Mesenchymal stem cell (in vitro differentiated cells and primary cell): Measurements from ENCODE around the gene SORBS2.

Experiments
- DNase-seq: peaks from one replicate; pipeline ENCODE4 v3.0.0-alpha.2; 2013
- H2AFZ ChIP-seq: one replicate; pipeline ENCODE4 v1.6.1; 2013; ENCODE audit warnings: low read depth, mild to moderate bottlenecking, control low read depth, inconsistent platforms, low read length, moderate library complexity
- H2AK5ac ChIP-seq: 2 replicates; pipeline ENCODE4 v1.6.1; 2013; ENCODE audit warnings: low read length, moderate library complexity, mild to moderate bottlenecking, inconsistent platforms; ENCODE audit not compliant: severe bottlenecking
- H2BK120ac ChIP-seq: one replicate; pipeline ENCODE4 v1.6.1; 2013; ENCODE audit warnings: low read depth, mild to moderate bottlenecking, inconsistent platforms, low read length, moderate library complexity
- H2BK12ac ChIP-seq, 2 experiments: one replicate each; pipeline ENCODE4 v1.6.1; 2013; ENCODE audit warnings: inconsistent platforms in 2 of 2, low read length in 2 of 2, mild to moderate bottlenecking in 2 of 2, moderate library complexity in 2 of 2, control low read depth in 1 of 2
- H2BK15ac ChIP-seq: one replicate; pipeline ENCODE4 v1.6.1; 2013; ENCODE audit warnings: mild to moderate bottlenecking, low read depth, inconsistent platforms; ENCODE audit not compliant: poor library complexity, severe bottlenecking
- H2BK5ac ChIP-seq: 2 replicates; pipeline ENCODE4 v1.6.1; 2013; ENCODE audit warnings: low read depth, mild to moderate bottlenecking, low read length, control low read depth, inconsistent platforms; ENCODE audit not compliant: poor library complexity, severe bottlenecking
- H3K14ac ChIP-seq, 2 experiments: one replicate each; pipeline ENCODE4 v1.6.1; 2013; ENCODE audit warnings: inconsistent platforms in 2 of 2, low read length in 2 of 2, control low read depth in 1 of 2, mild to moderate bottlenecking in 1 of 2, moderate library complexity in 1 of 2
- H3K18ac ChIP-seq, 2 experiments: one replicate each; pipeline ENCODE4 v1.6.1; 2013; ENCODE audit warnings: inconsistent platforms in 2 of 2, low read length in 2 of 2, control low read depth in 1 of 2, low read depth in 1 of 2, mild to moderate bottlenecking in 1 of 2
- H3K23ac ChIP-seq, 2 experiments: one replicate each; pipeline ENCODE4 v1.6.1; 2013; ENCODE audit warnings: inconsistent platforms in 2 of 2, low read length in 2 of 2, mild to moderate bottlenecking in 2 of 2, moderate library complexity in 2 of 2, control low read depth in 1 of 2
- H3K27ac ChIP-seq: 2 replicates; pipeline ENCODE4 v1.5.1; 2013; ENCODE audit warnings: mild to moderate bottlenecking, moderate library complexity, low read length, control low read depth, inconsistent platforms; ENCODE audit not compliant: poor library complexity, severe bottlenecking
- H3K27me3 ChIP-seq, 2 experiments: 2 replicates each; pipeline versions ENCODE4 v1.6.1 to v1.7.0; 2013; ENCODE audit warnings: low read length in 2 of 2, mild to moderate bottlenecking in 2 of 2, moderate library complexity in 2 of 2, control low read depth in 1 of 2, inconsistent platforms in 1 of 2; ENCODE audit not compliant: control insufficient read depth in 1 of 2, insufficient read depth in 1 of 2
- H3K36me3 ChIP-seq, 2 experiments: 2 replicates each; pipeline versions ENCODE4 v1.6.1 to v1.7.0; 2013; ENCODE audit warnings: low read length in 2 of 2, control low read depth in 1 of 2, inconsistent platforms in 1 of 2, low read depth in 1 of 2, mild to moderate bottlenecking in 1 of 2; ENCODE audit not compliant: insufficient read depth in 2 of 2, control insufficient read depth in 1 of 2
- H3K4ac ChIP-seq, 2 experiments: one replicate each; pipeline ENCODE4 v1.6.1; 2013; ENCODE audit warnings: inconsistent platforms in 2 of 2, low read length in 2 of 2, mild to moderate bottlenecking in 2 of 2, moderate library complexity in 2 of 2, control low read depth in 1 of 2, low read depth in 1 of 2
- H3K4me1 ChIP-seq: 2 replicates; pipeline ENCODE4 v1.6.1; 2013; ENCODE audit warnings: low read depth, low read length, control low read depth; ENCODE audit not compliant: control insufficient read depth, insufficient read depth
- H3K4me2 ChIP-seq: 2 replicates; pipeline ENCODE4 v1.6.1; 2013; ENCODE audit warnings: low read length, mild to moderate bottlenecking, inconsistent platforms; ENCODE audit not compliant: poor library complexity, severe bottlenecking
- H3K4me3 ChIP-seq, 2 experiments: 2 replicates each; pipeline versions ENCODE4 v1.5.1 to v1.7.0; 2013; ENCODE audit warnings: low read length in 2 of 2, mild to moderate bottlenecking in 2 of 2, control low read depth in 1 of 2, low read depth in 1 of 2; ENCODE audit not compliant: insufficient read depth in 1 of 2
- H3K79me1 ChIP-seq: replicated peaks from 2 replicates; pipeline ENCODE4 v1.6.1; 2013; ENCODE audit warnings: mild to moderate bottlenecking, control low read depth, low read length, inconsistent platforms; ENCODE audit not compliant: poor library complexity, severe bottlenecking
- H3K9ac ChIP-seq: 2 replicates; pipeline ENCODE4 v1.7.0; 2013; ENCODE audit warnings: mild to moderate bottlenecking, low read length, moderate library complexity
- H3K9me3 ChIP-seq: 2 replicates; pipeline ENCODE4 v1.7.0; 2013; ENCODE audit warnings: mild to moderate bottlenecking, low read length; ENCODE audit not compliant: control insufficient read depth
- H4K8ac ChIP-seq: one replicate; pipeline ENCODE4 v1.6.1; 2013; ENCODE audit warnings: inconsistent platforms, mild to moderate bottlenecking, low read length, moderate library complexity
- H4K91ac ChIP-seq: one replicate; pipeline ENCODE4 v1.6.1; 2013; ENCODE audit warnings: mild to moderate bottlenecking, low read length, inconsistent platforms
- WGBS: methylation state at CpG from one replicate; pipeline ENCODE4 v1.1.7; 2013; ENCODE audit warnings: mixed read lengths; 5-methylcytosine and 5-hydroxymethylcytosine counted together

The SORBS2 gene

GRCh38 chr4:185738038-185738552, 73.9 kb downstream of the SORBS2 start:
- peak; percentile 28 for DNase-seq
- no peak overlapping the region for H3K4me2 ChIP-seq
- WGBS, result 62% methylated on average over 10 of the region's 10 CpGs

GRCh38 chr4:185737489-185738037, 74.4 kb downstream of the SORBS2 start:
- no peak overlapping the region for H3K23ac ChIP-seq
- no peak overlapping the region for H3K14ac ChIP-seq
- WGBS, result 88% methylated on average over 21 of the region's 21 CpGs

More at GRCh38 chr4:185738038-185738552, 73.9 kb downstream of the SORBS2 start:
- Histone ChIP-seq H2AK5ac (no peak overlapping the region), H2BK120ac (no peak overlapping the region), H3K9ac (peak overlapping the region; percentile 74), H3K4me3 (peak overlapping the region in 1 of 2 experiments; percentile 66), H3K27me3 (no peaks in the 10 kb centered on the region), H2AFZ (no peak overlapping the region), H3K4me1 (peaks cover 12% of the 10 kb centered on the region), H3K27ac (no peak overlapping the region), H4K91ac (no peak overlapping the region), H3K9me3 (no peaks in the 10 kb centered on the region), H3K79me1 (peaks cover 6% of the 10 kb centered on the region), H3K18ac (no peak overlapping the region), H2BK5ac (no peak overlapping the region), H3K14ac (no peak overlapping the region), H3K36me3 (no peaks in the 10 kb centered on the region), H4K8ac (no peak overlapping the region), H3K4ac (no peak overlapping the region), H3K23ac (no peak overlapping the region), H2BK12ac (no peak overlapping the region), H2BK15ac (no peak overlapping the region)

GRCh38 chr4:185736882-185737281, 75.1 kb downstream of the SORBS2 start:
- no peak overlapping the region for H3K18ac ChIP-seq
- H3K4me2 ChIP-seq, result no peak overlapping the region
- H3K9ac ChIP-seq, result no peak overlapping the region
- no peak overlapping the region for H2AFZ ChIP-seq
- H3K27me3 ChIP-seq, result no peaks in the 10 kb centered on the region
- no peak overlapping the region for H4K91ac ChIP-seq
- H4K8ac ChIP-seq, result no peak overlapping the region
- H2BK12ac ChIP-seq, result no peak overlapping the region
- WGBS, result 91% methylated on average over 4 of the region's 5 CpGs
- H3K23ac ChIP-seq, result no peak overlapping the region
- no peak for DNase-seq
- H3K36me3 ChIP-seq, result no peaks in the 10 kb centered on the region
- H3K9me3 ChIP-seq, result no peaks in the 10 kb centered on the region
- no peak overlapping the region for H2BK15ac ChIP-seq
- H3K4me1 ChIP-seq, result peaks cover 10% of the 10 kb centered on the region
- H2BK120ac ChIP-seq, result no peak overlapping the region
- H2AK5ac ChIP-seq, result no peak overlapping the region
- no peak overlapping the region for H3K27ac ChIP-seq
- H3K14ac ChIP-seq, result no peak overlapping the region
- no peak overlapping the region for H2BK5ac ChIP-seq
- peaks cover 6% of the 10 kb centered on the region for H3K79me1 ChIP-seq
- no peak overlapping the region for H3K4me3 ChIP-seq
- H3K4ac ChIP-seq, result no peak overlapping the region

More at GRCh38 chr4:185737489-185738037, 74.4 kb downstream of the SORBS2 start:
- no peak overlapping the region for H3K18ac ChIP-seq
- no peaks in the 10 kb centered on the region for H3K27me3 ChIP-seq
- no peak overlapping the region for H4K91ac ChIP-seq
- peaks cover 6% of the 10 kb centered on the region for H3K79me1 ChIP-seq
- no peak overlapping the region for H2BK15ac ChIP-seq
- no peak overlapping the region for H3K4me2 ChIP-seq
- H3K4me1 ChIP-seq, result peaks cover 10% of the 10 kb centered on the region
- H3K9ac ChIP-seq, result peak overlapping the region; percentile 74
- no peaks in the 10 kb centered on the region for H3K36me3 ChIP-seq
- no peak for DNase-seq
- H3K27ac ChIP-seq, result no peak overlapping the region
- H3K4me3 ChIP-seq, result peak overlapping the region in 1 of 2 experiments; percentile 66
- no peaks in the 10 kb centered on the region for H3K9me3 ChIP-seq
- H2BK5ac ChIP-seq, result no peak overlapping the region
- no peak overlapping the region for H2BK120ac ChIP-seq
- H4K8ac ChIP-seq, result no peak overlapping the region
- H2BK12ac ChIP-seq, result no peak overlapping the region
- H2AK5ac ChIP-seq, result no peak overlapping the region
- H3K4ac ChIP-seq, result no peak overlapping the region
- no peak overlapping the region for H2AFZ ChIP-seq

GRCh38 chr4:185735866-185736400, 76.1 kb downstream of the SORBS2 start:
- Histone ChIP-seq H2BK15ac (no peak overlapping the region), H3K9ac (no peak overlapping the region), H4K91ac (no peak overlapping the region), H3K4me1 (peaks cover 10% of the 10 kb centered on the region), H2BK12ac (no peak overlapping the region), H3K14ac (no peak overlapping the region), H4K8ac (no peak overlapping the region), H3K23ac (no peak overlapping the region), H3K9me3 (no peaks in the 10 kb centered on the region), H3K18ac (no peak overlapping the region), H3K4me2 (no peak overlapping the region), H2AK5ac (no peak overlapping the region), H2BK120ac (no peak overlapping the region), H3K79me1 (peaks cover 6% of the 10 kb centered on the region), H2AFZ (no peak overlapping the region), H3K27ac (no peak overlapping the region), H3K4ac (no peak overlapping the region), H2BK5ac (no peak overlapping the region), H3K4me3 (no peak overlapping the region), H3K27me3 (no peaks in the 10 kb centered on the region), H3K36me3 (no peaks in the 10 kb centered on the region)
- DNase-seq, result no peak
- WGBS, result 96% methylated on average over 4 of the region's 4 CpGs
